ENCODE measurements around the gene INPP4A. TPM values are rescaled to one million over a fixed set of nuclear protein-coding genes. Genes with fewer than 3 reads are reported as not detected.
A peak's percentile ranks its signal among the peaks of the same experiment; 100 is the strongest.

Gene INPP4A
- total and polyA plus RNA-seq, 9 of the 15 experiments (the other 6 are each of a cell fraction or from before 2014, with no cell fraction given) = 1.8 to 15.7 (median 8.3) TPM

- TF ChIP-seq GABPB1 (CRISPR knock-in tag; IDR thresholded peaks at IDR 0.05) = peak; percentile 98
- no peak for TF ChIP-seq ZFP91 (CRISPR knock-in tag; IDR thresholded peaks at IDR 0.05)
- TF ChIP-seq, protein P1, sequence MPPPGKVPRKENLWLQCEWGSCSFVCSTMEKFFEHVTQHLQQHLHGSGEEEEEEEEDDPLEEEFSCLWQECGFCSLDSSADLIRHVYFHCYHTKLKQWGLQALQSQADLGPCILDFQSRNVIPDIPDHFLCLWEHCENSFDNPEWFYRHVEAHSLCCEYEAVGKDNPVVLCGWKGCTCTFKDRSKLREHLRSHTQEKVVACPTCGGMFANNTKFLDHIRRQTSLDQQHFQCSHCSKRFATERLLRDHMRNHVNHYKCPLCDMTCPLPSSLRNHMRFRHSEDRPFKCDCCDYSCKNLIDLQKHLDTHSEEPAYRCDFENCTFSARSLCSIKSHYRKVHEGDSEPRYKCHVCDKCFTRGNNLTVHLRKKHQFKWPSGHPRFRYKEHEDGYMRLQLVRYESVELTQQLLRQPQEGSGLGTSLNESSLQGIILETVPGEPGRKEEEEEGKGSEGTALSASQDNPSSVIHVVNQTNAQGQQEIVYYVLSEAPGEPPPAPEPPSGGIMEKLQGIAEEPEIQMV (tag; conservative IDR thresholded peaks at IDR 0.05; ENCODE audit: low read depth) = peak; percentile 75
- TF ChIP-seq MEIS2 (IDR thresholded peaks at IDR 0.05; ENCODE audit: partially characterized antibody) = no peak
- peak; percentile 34; the same call in 1 of the 2 replicates for TF ChIP-seq JUND (IDR thresholded peaks at IDR 0.05; ENCODE audit: borderline replicate concordance, low read depth, low read length)
- no peak; the same call in 2 of the 3 replicates for TF ChIP-seq JUND (tag; IDR thresholded peaks at IDR 0.05; ENCODE audit: borderline replicate concordance, low read depth, low read length)
- TF ChIP-seq XRCC3 (IDR thresholded peaks at IDR 0.05) = no peak
- TF ChIP-seq RNF2 (IDR thresholded peaks at IDR 0.05) = peak; percentile 45; the same call in 1 of the 2 replicates
- no peak for TF ChIP-seq CBFA2T3 (IDR thresholded peaks at IDR 0.05)
- peak; percentile 72 for TF ChIP-seq POU5F1 (IDR thresholded peaks at IDR 0.05; ENCODE audit: borderline replicate concordance, low read depth, low read length, partially characterized antibody)
- TF ChIP-seq NRF1 (conservative IDR thresholded peaks at IDR 0.05 in 1 of 2, IDR thresholded peaks at IDR 0.05 in 1 of 2) = peak; percentile 86 to 88
- TF ChIP-seq ZNF639 (CRISPR knock-in tag; conservative IDR thresholded peaks at IDR 0.05 in 1 of 2, IDR thresholded peaks at IDR 0.05 in 1 of 2) = peak in 1 of 2 experiments; percentile 90; a peak in 2 of 4 replicates
- TF ChIP-seq ZNF384 (IDR thresholded peaks at IDR 0.05; ENCODE audit: low read depth, low read length) = no peak
- TF ChIP-seq PTRF (tag; IDR thresholded peaks at IDR 0.05) = no peak
- TF ChIP-seq NCOR1 (IDR thresholded peaks at IDR 0.05) = peak; percentile 42; the same call in 1 of the 2 replicates
- TF ChIP-seq NCOA1 (IDR thresholded peaks at IDR 0.05; ENCODE audit: low read depth) = peak; percentile 79
- TF ChIP-seq, protein P2, sequence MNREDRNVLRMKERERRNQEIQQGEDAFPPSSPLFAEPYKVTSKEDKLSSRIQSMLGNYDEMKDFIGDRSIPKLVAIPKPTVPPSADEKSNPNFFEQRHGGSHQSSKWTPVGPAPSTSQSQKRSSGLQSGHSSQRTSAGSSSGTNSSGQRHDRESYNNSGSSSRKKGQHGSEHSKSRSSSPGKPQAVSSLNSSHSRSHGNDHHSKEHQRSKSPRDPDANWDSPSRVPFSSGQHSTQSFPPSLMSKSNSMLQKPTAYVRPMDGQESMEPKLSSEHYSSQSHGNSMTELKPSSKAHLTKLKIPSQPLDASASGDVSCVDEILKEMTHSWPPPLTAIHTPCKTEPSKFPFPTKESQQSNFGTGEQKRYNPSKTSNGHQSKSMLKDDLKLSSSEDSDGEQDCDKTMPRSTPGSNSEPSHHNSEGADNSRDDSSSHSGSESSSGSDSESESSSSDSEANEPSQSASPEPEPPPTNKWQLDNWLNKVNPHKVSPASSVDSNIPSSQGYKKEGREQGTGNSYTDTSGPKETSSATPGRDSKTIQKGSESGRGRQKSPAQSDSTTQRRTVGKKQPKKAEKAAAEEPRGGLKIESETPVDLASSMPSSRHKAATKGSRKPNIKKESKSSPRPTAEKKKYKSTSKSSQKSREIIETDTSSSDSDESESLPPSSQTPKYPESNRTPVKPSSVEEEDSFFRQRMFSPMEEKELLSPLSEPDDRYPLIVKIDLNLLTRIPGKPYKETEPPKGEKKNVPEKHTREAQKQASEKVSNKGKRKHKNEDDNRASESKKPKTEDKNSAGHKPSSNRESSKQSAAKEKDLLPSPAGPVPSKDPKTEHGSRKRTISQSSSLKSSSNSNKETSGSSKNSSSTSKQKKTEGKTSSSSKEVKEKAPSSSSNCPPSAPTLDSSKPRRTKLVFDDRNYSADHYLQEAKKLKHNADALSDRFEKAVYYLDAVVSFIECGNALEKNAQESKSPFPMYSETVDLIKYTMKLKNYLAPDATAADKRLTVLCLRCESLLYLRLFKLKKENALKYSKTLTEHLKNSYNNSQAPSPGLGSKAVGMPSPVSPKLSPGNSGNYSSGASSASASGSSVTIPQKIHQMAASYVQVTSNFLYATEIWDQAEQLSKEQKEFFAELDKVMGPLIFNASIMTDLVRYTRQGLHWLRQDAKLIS (CRISPR knock-in tag; IDR thresholded peaks at IDR 0.05) = peak; percentile 87
These were observed 163.7 kb downstream of the INPP4A start, which contains the start of the genes COA5 and UNC50 (continued) for GRCh38 chr2:98608116-98608961.
